HG02943 (cell line): ENCODE measurements around the gene COMMD7.
"Not testable (repeated sequence)": the region's sequence is repeated elsewhere in the genome, so short reads cannot be mapped to it uniquely, and the experiment has no call there.

Source experiments
- ATAC-seq: cut with Tn5 transposase; IDR thresholded peaks from one replicate; pipeline ENCODE4 v1.9.1; 2021; ENCODE audit warnings: mild to moderate bottlenecking, low read depth, moderate library complexity; ENCODE audit not compliant: unreplicated experiment

COMMD7 gene

GRCh38 chr20:32767418-32768198 is 24.3 kb upstream of the COMMD7 start:
- no peak for ATAC-seq

GRCh38 chr20:32765230-32765875 is 22.1 kb upstream of the COMMD7 start:
- not testable (repeated sequence) for ATAC-seq

GRCh38 chr20:32764005-32764960 is 21.0 kb upstream of the COMMD7 start:
- no peak for ATAC-seq

- no peak for ATAC-seq
These were observed 20.1 kb upstream of the COMMD7 start for GRCh38 chr20:32763202-32764004.

- ATAC-seq = no peak
These were observed 19.5 kb upstream of the COMMD7 start for GRCh38 chr20:32762754-32763201.

- ATAC-seq = no peak
These were observed 18.8 kb upstream of the COMMD7 start, which contains the start of gene DNMT3B for GRCh38 chr20:32761831-32762753. TSS of gene DNMT3B (plus strand) at chr20:32762385. CDS start at chr20:32780324, 17,939 bp downstream.

- ATAC-seq = no peak
These were observed 18.2 kb upstream of the COMMD7 start for GRCh38 chr20:32761417-32761830.

- ATAC-seq = no peak
These were observed 12.9 kb upstream of the COMMD7 start for GRCh38 chr20:32756156-32756555.

GRCh38 chr20:32753731-32754130 is 10.5 kb upstream of the COMMD7 start:
- ATAC-seq = no peak

- ATAC-seq = no peak
These were observed 9.4 kb upstream of the COMMD7 start for GRCh38 chr20:32752458-32753250.

- ATAC-seq = no peak
These were observed 8.6 kb upstream of the COMMD7 start for GRCh38 chr20:32751702-32752457.

- ATAC-seq = no peak
These were observed 8.0 kb upstream of the COMMD7 start for GRCh38 chr20:32751293-32751692.

- ATAC-seq = no peak
These were observed 6.8 kb upstream of the COMMD7 start for GRCh38 chr20:32749914-32750637.

- ATAC-seq = no peak
These were observed 688 bp downstream of the COMMD7 start for GRCh38 chr20:32742322-32743236.

- ATAC-seq = no peak
These were observed 2.1 kb downstream of the COMMD7 start for GRCh38 chr20:32741151-32741550.
